Measurements from ENCODE around the gene FTCD. TPM values are rescaled to one million over a fixed set of nuclear protein-coding genes. Genes with fewer than 3 reads are reported as not detected.

The FTCD gene
- total and polyA plus RNA-seq, 9 of the 15 experiments (the other 6 are each of a cell fraction or from before 2014, with no cell fraction given), result 0.11 to 1.6 (median 0.67) TPM; not detected in 5

DNA sequence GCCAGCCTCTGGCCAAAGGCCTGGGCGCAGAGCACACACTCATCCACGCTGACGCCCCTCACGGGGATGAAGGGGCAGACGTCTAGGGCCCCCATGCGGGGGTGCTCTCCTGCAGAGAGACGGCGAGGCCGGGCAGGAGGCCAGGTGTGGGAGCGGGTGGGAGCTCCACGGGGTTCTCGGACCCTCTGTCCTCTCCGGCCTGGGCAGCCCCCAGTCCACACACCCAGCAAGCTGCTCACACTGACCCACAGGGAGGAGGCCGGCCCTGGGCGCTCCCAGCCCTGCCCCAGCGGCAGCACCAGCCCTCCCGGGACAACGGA lies 2.5 kb downstream of the FTCD start:
- POLR2A ChIA-PET, result interaction anchor here (0.6 to 2.1 kb wide), 7 partner anchors 10 to 1023 kb away, joined by 3 to 16 read pairs (median 4); partner anchors contain the start of gene PRMT2
- BruUV-seq (replicated peaks), result no TSS peak
- ATAC-seq, result peak; percentile 62
- peak overlapping the region; percentile 74; the same call in 2 of the 3 replicates for H3K27ac ChIP-seq (ENCODE audit: extremely low read depth, low read depth, low read length)
- in situ Hi-C loops (cut with MboI) (no loop called here), intact Hi-C loops (cut with micrococcal nuclease) (loop anchor here (2.0 to 5.0 kb wide), 3 partner anchors 36 to 74 kb away; partner anchors contain the start of gene LSS)
- CTCF ChIA-PET (ENCODE audit: low intra/inter-chr PET ratio), result no interaction called here
- H3K4me3 ChIP-seq, result peak overlapping the region; percentile 14; the same call in 1 of the 2 replicates
- TF ChIP-seq TAF15 (IDR thresholded peaks at IDR 0.05; ENCODE audit: low read depth, low read length) (0 out of 2 replicates have a peak, but pooled peaks have one; percentile 24), SREBF1 (IDR thresholded peaks at IDR 0.05; ENCODE audit: borderline replicate concordance, low read depth, low read length) (no peak), RBM22 (IDR thresholded peaks at IDR 0.05; ENCODE audit: low read depth, low read length, poor library complexity, severe bottlenecking) (peak; percentile 8)
- TF ChIP-seq, protein P1, sequence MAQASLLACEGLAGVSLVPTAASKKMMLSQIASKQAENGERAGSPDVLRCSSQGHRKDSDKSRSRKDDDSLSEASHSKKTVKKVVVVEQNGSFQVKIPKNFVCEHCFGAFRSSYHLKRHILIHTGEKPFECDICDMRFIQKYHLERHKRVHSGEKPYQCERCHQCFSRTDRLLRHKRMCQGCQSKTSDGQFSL (CRISPR knock-in tag; IDR thresholded peaks at IDR 0.05), result 0 out of 2 replicates have a peak, but pooled peaks have one; percentile 25
- TF ChIP-seq, protein P1 (tag; IDR thresholded peaks at IDR 0.05), result 0 out of 4 replicates have a peak, but pooled peaks of 1 of the 2 experiments have one; percentile 3
- H3K79me2 ChIP-seq (ENCODE audit: control insufficient read depth, insufficient read depth, low read length), result no peaks in the 10 kb centered on the region; the same call in 2 of the 3 replicates
- H3K4me2 ChIP-seq (ENCODE audit: insufficient read depth, low read length), result peak overlapping the region; percentile 75
- no peaks in the 10 kb centered on the region for H4K20me1 ChIP-seq (replicated peaks; ENCODE audit: control insufficient read depth, insufficient read depth, low read length)
- DNase-seq (ENCODE audit: extremely low read depth in 1 of 4, low spot score in 3 of 4), result no peak
- peak overlapping the region; percentile 86 for H2AFZ ChIP-seq (ENCODE audit: low read depth, low read length)
- 40% methylated on average over 18 of the region's 18 CpGs for WGBS (ENCODE audit: insufficient coverage, low coverage, missing lambda C conversion rate)
- no peaks in the 10 kb centered on the region for H3K9me1 ChIP-seq (ENCODE audit: control insufficient read depth, insufficient read depth, low read length)
- H3K9me3 ChIP-seq (replicated peaks; ENCODE audit: control insufficient read depth, insufficient read depth, low read depth, low read length), result no peaks in the 10 kb centered on the region
- peaks cover 15 to 75% of the 10 kb centered on the region in 2 experiments for H3K4me1 ChIP-seq (replicated peaks in 1 of 2; ENCODE audit: control insufficient read depth in 2 of 2, insufficient read depth in 2 of 2, low read length in 2 of 2)
- H3K36me3 ChIP-seq (ENCODE audit: control insufficient read depth, insufficient read depth, low read length), result peaks cover 19% of the 10 kb centered on the region; the same call in 2 of the 3 replicates
- H3K9ac ChIP-seq (ENCODE audit: insufficient read depth in 1 of 2, low read depth in 2 of 2, low read length in 2 of 2), result peak overlapping the region; percentile 68 to 87
- H3K27me3 ChIP-seq (ENCODE audit: control insufficient read depth in 2 of 2, insufficient read depth in 2 of 2, low read length in 2 of 2), result no peaks in the 10 kb centered on the region
- FAIRE-seq, result no peak
